ENCODE data around the gene SORCS2. TPM values are rescaled to one million over a fixed set of nuclear protein-coding genes. Genes with fewer than 3 reads are reported as not detected.
A peak's percentile ranks its signal among the peaks of the same experiment; 100 is the strongest.

The SORCS2 gene
- total RNA-seq, 6 experiments from 2014 or later, result 0.18 to 6.2 (median 3.1) TPM

DNA sequence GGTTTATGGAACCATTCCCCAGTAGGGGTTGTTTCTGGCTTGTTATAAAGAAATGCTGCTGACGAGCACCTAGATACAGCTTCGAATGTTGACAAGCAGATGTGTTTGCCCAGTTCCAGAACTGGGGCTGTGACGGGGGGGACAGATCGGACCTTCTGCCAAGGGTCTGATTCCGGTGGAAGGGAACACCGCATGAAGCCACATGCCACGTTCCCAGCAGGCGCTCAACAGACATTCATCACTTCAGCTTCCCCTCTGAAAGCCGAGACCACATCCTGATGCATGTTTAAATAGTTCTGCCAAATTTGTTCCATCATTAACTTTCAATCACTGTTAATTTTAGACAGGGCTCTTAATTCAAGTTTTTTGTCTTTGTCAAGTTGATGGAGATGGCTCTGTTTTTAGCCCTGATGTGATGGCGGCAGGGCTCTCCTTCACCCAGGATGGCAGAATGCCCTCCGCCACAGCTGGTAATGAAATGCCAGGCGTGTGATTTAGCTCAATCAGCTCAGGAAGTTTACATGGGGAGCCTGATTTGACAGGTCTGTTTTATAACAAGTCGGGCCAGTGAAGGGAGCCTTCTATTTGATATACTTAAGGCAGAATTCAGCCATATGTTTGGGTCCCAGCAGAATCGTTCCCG, 185.0 kb downstream of the SORCS2 start:
- ATAC-seq (no peak), DNase-seq (peak in 1 of 3 donors; percentile 4)
- intact Hi-C loops (cut with DNase I), result loop anchor here in 1 of 2 donors (10.0 kb wide), 1 partner anchor 47 kb away; no protein-coding TSS in a partner anchor
- Histone ChIP-seq H3K4me1 (no peaks in the 10 kb centered on the region), H3K4me3 (no peak overlapping the region), H3K27me3 (no peaks in the 10 kb centered on the region), H3K9me3 (no peaks in the 10 kb centered on the region), H3K36me3 (no peaks in the 10 kb centered on the region), H3K27ac (no peak overlapping the region)
- 60% methylated on average over 15 of the region's 15 CpGs for WGBS (ENCODE audit: insufficient coverage, low coverage, low lambda C conversion rate, missing lambda C conversion rate)
- no peak for TF ChIP-seq POLR2A (IDR thresholded peaks at IDR 0.05)
- TF ChIP-seq, protein P1, sequence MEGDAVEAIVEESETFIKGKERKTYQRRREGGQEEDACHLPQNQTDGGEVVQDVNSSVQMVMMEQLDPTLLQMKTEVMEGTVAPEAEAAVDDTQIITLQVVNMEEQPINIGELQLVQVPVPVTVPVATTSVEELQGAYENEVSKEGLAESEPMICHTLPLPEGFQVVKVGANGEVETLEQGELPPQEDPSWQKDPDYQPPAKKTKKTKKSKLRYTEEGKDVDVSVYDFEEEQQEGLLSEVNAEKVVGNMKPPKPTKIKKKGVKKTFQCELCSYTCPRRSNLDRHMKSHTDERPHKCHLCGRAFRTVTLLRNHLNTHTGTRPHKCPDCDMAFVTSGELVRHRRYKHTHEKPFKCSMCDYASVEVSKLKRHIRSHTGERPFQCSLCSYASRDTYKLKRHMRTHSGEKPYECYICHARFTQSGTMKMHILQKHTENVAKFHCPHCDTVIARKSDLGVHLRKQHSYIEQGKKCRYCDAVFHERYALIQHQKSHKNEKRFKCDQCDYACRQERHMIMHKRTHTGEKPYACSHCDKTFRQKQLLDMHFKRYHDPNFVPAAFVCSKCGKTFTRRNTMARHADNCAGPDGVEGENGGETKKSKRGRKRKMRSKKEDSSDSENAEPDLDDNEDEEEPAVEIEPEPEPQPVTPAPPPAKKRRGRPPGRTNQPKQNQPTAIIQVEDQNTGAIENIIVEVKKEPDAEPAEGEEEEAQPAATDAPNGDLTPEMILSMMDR (IDR thresholded peaks at IDR 0.05), result no peak

DNA sequence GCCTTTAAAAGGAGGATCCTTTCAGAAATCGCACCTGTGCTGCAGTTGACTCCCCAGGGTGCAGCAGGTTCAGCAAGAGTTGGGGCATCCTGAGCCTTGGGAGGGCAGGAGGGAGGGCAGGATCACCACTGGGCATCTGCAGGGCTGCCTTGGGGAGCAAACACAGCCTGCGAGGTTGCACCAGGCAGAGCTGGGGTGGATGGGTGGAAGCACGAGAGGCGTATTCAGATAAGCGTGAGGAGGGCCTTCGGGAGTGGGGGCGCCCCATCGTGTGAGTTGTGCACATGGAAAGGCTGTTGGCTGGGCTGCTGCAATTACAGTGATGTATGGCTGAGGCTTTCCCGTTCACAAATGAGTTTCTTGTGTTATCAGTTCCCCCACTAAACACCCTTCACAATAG, 186.8 kb downstream of the SORCS2 start:
- Histone ChIP-seq H3K27me3 (no peaks in the 10 kb centered on the region), H3K9me3 (no peaks in the 10 kb centered on the region), H3K4me3 (no peak overlapping the region), H3K4me1 (no peaks in the 10 kb centered on the region), H3K36me3 (no peaks in the 10 kb centered on the region), H3K27ac (no peak overlapping the region)
- TF ChIP-seq, protein P1 (IDR thresholded peaks at IDR 0.05), result no peak
- no peak for TF ChIP-seq POLR2A (IDR thresholded peaks at IDR 0.05)
- intact Hi-C loops (cut with DNase I), result loop anchor here in 1 of 2 donors (10.0 kb wide), 1 partner anchor 46 kb away; no protein-coding TSS in a partner anchor
- DNase-seq (no peak), ATAC-seq (no peak)
- 89% methylated on average over 8 of the region's 9 CpGs for WGBS (ENCODE audit: insufficient coverage, low coverage, low lambda C conversion rate, missing lambda C conversion rate)

DNA sequence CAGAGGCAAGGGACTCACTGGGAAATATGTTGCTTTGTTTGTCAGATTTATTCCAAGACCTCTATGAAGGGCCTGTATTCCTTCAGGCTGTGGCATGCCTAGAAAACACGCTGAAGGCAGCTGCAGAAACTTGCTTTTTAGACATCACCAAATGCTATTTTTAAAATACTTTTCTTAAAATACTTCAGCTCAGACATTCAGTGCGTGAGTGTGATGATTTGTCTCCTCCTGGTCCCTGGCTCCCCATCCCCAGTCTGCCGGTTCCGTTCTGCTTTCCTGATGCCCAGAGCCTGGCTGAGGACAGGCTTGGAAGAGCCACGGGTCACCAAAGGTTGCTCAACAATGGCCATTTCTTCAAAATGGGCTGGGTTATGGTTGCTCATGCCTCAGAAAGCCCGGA, 187.4 kb downstream of the SORCS2 start:
- intact Hi-C loops (cut with DNase I), result loop anchor here in 1 of 2 donors (10.0 kb wide), 1 partner anchor 45 kb away; no protein-coding TSS in a partner anchor
- Histone ChIP-seq H3K27ac (no peak overlapping the region), H3K4me3 (no peak overlapping the region), H3K27me3 (no peaks in the 10 kb centered on the region), H3K36me3 (no peaks in the 10 kb centered on the region), H3K4me1 (no peaks in the 10 kb centered on the region), H3K9me3 (no peaks in the 10 kb centered on the region)
- no peak for ATAC-seq
- TF ChIP-seq POLR2A (IDR thresholded peaks at IDR 0.05), result no peak
- TF ChIP-seq, protein P1 (IDR thresholded peaks at IDR 0.05), result no peak
- DNase-seq, result no peak
- WGBS (ENCODE audit: insufficient coverage, low coverage, low lambda C conversion rate, missing lambda C conversion rate), result 85% methylated on average over 6 of the region's 6 CpGs

DNA sequence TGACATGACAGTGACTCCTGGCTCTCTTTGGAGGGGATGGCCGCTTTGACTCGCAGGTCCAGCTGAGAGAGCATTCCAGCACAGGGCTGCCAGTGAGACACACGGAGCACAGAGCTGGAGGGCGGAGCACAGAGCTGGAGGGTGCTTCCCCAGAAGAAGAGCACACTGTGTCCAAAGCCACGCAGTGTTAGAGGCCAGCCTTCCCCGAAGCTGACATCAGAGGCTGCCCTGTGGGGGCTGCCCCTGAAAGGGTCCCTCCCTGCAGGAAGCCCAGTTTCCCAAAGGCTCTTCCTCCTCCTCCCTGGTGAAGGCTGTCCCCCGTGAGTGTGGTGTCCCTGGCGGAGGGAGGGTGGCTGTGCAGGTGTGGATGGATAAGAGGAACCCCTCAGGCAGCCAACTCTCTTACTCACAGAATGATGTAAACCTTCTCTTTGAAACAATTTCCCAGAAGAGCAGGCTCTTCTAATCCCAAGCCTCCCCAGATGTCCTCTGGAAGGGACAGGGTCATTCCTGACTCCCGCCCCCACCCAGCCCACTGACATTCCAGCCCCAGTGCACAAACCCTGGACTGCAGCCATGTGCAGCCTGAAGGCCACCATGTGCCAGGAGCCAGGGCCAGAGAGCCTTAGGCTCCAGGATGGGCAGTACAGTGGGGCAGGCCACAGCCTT, 189.0 kb downstream of the SORCS2 start:
- TF ChIP-seq, protein P1 (IDR thresholded peaks at IDR 0.05), result no peak
- no peak for TF ChIP-seq POLR2A (IDR thresholded peaks at IDR 0.05)
- WGBS (ENCODE audit: insufficient coverage, low coverage, low lambda C conversion rate, missing lambda C conversion rate), result 68% methylated on average over 5 of the region's 9 CpGs
- Histone ChIP-seq H3K27ac (no peak overlapping the region), H3K27me3 (no peaks in the 10 kb centered on the region), H3K4me1 (no peaks in the 10 kb centered on the region), H3K9me3 (no peaks in the 10 kb centered on the region), H3K4me3 (no peak overlapping the region), H3K36me3 (no peaks in the 10 kb centered on the region)
- DNase-seq, result peak in 1 of 3 donors; percentile 28
- ATAC-seq, result no peak
- intact Hi-C loops (cut with DNase I), result no loop called here

Measured in right lobe of liver (tissue), 6 donors.